ENCODE data around the gene KDM2A.

DNA sequence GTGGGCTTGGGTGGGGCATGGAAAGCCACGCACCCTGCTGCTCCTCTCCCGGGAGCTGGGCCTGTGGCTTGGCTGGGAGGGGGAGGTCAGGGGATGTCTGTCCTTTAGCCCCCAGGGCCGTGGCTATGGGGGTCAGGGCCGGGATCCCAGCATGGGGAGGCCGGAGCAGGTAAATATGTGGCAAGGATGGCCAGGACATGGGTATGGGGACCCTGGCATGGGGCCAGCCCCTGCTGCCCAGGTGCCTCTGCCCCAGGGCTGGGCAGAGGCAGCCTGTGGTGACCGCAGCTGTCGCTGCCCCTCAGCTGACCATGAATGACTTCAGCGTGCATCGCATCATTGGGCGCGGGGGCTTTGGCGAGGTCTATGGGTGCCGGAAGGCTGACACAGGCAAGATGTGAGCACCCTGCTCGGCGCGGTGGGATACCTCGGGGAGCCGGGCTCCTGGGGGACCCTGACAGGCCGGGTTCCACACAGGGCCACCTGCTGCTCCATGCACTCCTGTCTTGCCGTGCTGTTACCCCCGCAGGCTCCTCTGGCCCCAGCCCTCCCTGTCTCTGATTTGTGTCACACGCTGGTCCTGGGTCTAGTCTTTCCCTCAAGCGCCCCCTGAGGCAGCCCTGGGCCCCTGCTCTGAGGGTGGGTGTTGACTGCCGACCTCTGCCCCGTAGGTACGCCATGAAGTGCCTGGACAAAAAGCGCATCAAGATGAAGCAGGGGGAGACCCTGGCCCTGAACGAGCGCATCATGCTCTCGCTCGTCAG lies 161.9 kb downstream of the KDM2A start:
- TF ChIP-seq, protein P1, sequence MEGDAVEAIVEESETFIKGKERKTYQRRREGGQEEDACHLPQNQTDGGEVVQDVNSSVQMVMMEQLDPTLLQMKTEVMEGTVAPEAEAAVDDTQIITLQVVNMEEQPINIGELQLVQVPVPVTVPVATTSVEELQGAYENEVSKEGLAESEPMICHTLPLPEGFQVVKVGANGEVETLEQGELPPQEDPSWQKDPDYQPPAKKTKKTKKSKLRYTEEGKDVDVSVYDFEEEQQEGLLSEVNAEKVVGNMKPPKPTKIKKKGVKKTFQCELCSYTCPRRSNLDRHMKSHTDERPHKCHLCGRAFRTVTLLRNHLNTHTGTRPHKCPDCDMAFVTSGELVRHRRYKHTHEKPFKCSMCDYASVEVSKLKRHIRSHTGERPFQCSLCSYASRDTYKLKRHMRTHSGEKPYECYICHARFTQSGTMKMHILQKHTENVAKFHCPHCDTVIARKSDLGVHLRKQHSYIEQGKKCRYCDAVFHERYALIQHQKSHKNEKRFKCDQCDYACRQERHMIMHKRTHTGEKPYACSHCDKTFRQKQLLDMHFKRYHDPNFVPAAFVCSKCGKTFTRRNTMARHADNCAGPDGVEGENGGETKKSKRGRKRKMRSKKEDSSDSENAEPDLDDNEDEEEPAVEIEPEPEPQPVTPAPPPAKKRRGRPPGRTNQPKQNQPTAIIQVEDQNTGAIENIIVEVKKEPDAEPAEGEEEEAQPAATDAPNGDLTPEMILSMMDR (IDR thresholded peaks at IDR 0.05): no peak
- no peak for TF ChIP-seq POLR2A (IDR thresholded peaks at IDR 0.05)
- no peak for TF ChIP-seq POLR2AphosphoS5 (IDR thresholded peaks at IDR 0.05)
- TF ChIP-seq EP300 (IDR thresholded peaks at IDR 0.05; ENCODE audit: low read depth): no peak

Measured in transverse colon (tissue), 4 donors.